AG04449 (cell line): ENCODE data around the gene HOXA5.

ENCODE experiments used
- CTCF ChIA-PET: fragments of 350-600 bp; formaldehyde crosslinking; extraction: SDS; loops from one replicate; lab custom pipeline; 2021; ENCODE audit warnings: antibody characterized with exemption; lab: Yijun Ruan, JAX
- POLR2A ChIA-PET: fragments of 400-600, 350-600 bp; formaldehyde crosslinking; extraction: SDS; loops from one replicate; lab custom pipeline; 2020; ENCODE audit warnings: antibody characterized with exemption, inconsistent platforms; lab: Yijun Ruan, JAX
- DNase-seq: peaks from one replicate; pipeline ENCODE4 v3.0.0-alpha.2; 2010; ENCODE audit warnings: low read depth, low spot score
- H3K4me3 ChIP-seq: 2 replicates; pipeline ENCODE4 v1.5.1; 2011; ENCODE audit warnings: low read depth, mild to moderate bottlenecking, control low read depth, low read length
- TF ChIP-seq, protein P1 (sequence below): IDR thresholded peaks from one replicate; pipeline ENCODE4 v1.5.1; 2011; ENCODE audit warnings: mild to moderate bottlenecking, moderate library complexity, low read length, control low read depth, inconsistent platforms; ENCODE audit not compliant: insufficient read depth; ENCODE audit errors: missing control alignments

HOXA5 gene

DNA sequence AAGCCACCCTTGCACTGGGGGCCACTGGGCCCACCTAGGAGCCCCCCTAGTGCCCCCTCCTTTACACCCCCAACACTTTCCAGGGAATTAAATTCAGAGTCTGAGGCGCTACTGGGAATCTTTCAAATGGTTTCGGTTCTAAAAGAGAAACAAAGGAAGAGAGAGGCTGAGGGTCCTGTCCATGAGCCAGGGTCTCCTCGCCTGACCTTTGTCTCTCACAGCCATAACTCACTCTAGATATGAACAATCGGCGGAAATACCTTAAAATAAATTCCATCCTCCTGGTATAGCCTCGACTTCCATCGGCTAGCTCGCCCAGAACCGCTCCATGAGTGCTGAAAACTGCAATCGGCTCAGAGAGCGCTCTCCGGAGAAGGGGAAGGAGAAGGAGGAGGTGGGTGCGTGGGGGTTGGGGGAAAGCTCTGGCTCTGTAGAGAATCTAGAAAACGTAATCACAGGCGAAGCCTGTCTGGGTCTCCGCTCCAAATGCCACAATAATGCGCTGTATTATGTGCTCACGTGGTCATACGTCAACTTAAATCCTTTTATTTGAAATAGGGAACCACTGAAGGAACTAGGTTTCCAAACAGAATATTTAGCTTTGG, 25.5 kb downstream of the HOXA5 start:
- no peak overlapping the region for H3K4me3 ChIP-seq
- CTCF ChIA-PET: interaction anchor here (0.9 kb wide), 2 partner anchors 9 to 33 kb away, joined by 4 read pairs; no protein-coding TSS in a partner anchor
- POLR2A ChIA-PET: no interaction called here
- no peak for DNase-seq
- TF ChIP-seq, protein P1, sequence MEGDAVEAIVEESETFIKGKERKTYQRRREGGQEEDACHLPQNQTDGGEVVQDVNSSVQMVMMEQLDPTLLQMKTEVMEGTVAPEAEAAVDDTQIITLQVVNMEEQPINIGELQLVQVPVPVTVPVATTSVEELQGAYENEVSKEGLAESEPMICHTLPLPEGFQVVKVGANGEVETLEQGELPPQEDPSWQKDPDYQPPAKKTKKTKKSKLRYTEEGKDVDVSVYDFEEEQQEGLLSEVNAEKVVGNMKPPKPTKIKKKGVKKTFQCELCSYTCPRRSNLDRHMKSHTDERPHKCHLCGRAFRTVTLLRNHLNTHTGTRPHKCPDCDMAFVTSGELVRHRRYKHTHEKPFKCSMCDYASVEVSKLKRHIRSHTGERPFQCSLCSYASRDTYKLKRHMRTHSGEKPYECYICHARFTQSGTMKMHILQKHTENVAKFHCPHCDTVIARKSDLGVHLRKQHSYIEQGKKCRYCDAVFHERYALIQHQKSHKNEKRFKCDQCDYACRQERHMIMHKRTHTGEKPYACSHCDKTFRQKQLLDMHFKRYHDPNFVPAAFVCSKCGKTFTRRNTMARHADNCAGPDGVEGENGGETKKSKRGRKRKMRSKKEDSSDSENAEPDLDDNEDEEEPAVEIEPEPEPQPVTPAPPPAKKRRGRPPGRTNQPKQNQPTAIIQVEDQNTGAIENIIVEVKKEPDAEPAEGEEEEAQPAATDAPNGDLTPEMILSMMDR: no peak

DNA sequence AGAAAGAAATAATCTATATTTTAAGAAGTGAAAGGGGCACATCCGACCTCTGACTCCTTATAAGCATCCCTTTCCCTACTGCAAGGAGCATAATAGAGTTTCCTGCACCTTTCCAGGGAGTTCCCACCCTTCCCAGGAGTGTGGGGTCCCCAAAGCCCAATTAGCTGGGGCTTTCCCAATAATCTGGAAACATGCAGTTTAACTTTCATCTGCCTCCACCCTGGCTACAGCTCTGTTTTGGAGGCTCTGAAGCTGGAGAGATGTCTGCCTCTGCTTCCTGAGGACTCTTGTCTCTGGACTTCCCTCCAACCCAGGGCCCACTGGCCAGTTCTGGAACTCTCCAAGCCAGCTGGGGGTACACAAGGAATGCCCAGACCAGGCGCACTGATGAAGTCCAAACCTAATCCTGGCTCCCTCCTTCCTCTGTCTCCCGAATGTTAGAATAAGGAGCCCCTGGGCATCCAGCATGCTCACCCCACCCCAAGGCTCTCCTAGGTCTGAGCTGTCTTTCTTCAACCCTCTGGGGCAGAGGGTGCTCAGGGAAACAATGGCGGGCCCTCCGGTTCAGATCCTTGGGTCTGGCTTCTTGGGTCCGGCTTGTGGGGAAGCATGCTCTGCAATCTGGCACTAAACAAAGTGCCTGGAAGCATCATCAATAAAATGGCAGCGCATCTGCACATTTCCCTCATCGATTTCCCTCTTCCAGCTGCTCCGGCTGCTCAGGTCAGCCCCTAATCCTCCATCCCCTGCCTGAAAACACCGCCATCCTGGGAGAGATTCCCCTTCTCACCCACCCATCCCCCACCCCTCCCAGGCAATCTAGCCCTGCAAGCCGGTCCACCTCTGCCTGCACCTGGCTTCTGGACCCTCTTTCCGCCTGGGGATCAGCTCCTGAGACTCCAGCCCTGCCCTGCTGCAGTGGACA, 26.3 kb downstream of the HOXA5 start:
- ChIA-PET POLR2A (interaction anchor here (0.6 kb wide), 1 partner anchor 18 kb away, joined by 3 read pairs; no protein-coding TSS in a partner anchor), CTCF (interaction anchor here (0.9 to 1.1 kb wide), 3 partner anchors 8 to 426 kb away, joined by 3 to 4 read pairs (median 3); no protein-coding TSS in a partner anchor)
- TF ChIP-seq, protein P1: no peak
- H3K4me3 ChIP-seq: no peak overlapping the region
- DNase-seq: no peak

DNA sequence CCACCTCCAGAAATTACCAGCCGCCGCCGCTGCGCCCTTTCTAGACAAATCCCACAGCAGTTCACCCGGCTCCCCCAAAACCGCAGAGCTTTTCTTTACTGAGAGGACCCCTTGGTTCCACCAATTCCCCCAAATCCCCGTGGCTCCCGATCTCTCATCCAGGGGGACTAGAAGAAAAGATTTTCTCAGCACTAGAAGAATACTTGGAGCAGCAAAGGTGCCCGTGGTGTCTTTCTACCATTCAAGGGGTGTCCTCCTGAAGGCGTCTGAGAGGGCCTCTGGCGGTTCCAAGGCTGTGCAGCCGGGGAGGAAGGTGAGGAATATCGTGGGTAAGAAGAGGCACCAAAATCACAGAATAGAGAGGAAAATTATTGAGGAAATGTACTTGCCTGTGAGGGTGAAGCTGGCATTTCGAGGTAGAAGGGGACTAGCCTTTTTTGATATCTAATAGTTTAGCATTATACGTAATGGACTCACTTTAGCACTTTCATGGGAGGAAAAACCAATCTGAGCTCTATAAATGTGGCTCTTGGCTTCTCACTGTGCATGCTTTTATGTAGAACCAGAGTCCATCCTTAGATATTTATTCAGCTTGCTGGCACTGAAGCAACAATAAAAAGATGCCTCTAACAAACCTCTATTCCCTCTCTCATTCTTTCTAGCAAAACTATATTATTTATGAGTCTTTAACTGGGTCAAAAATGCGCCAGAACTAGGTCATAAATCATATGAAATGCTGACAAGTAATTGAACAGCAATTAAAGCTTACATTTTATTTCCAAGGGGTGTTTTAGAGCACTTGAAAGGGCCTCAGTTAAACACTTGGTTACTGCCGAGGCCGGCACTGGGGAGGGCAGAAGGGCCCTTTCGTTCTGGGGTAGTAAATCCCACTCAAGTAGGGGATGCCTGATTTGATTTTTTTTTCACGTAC, 27.2 kb downstream of the HOXA5 start:
- ChIA-PET CTCF (interaction anchor here (0.9 to 2.2 kb wide), 7 partner anchors 8 to 435 kb away, joined by 3 to 6 read pairs (median 3); no protein-coding TSS in a partner anchor), POLR2A (interaction anchor here (0.6 kb wide), 1 partner anchor 17 kb away, joined by 3 read pairs; no protein-coding TSS in a partner anchor)
- H3K4me3 ChIP-seq: no peak overlapping the region
- TF ChIP-seq, protein P1: no peak
- DNase-seq: no peak

- no peak overlapping the region for H3K4me3 ChIP-seq
- POLR2A ChIA-PET: no interaction called here
- DNase-seq: no peak
- CTCF ChIA-PET: interaction anchor here (0.8 to 2.2 kb wide), 6 partner anchors 11 to 434 kb away, joined by 3 to 6 read pairs (median 4); no protein-coding TSS in a partner anchor
- TF ChIP-seq, protein P1: no peak
Measured at GRCh38 chr7:27115221-27116026, 28.1 kb downstream of the HOXA5 start.

DNA sequence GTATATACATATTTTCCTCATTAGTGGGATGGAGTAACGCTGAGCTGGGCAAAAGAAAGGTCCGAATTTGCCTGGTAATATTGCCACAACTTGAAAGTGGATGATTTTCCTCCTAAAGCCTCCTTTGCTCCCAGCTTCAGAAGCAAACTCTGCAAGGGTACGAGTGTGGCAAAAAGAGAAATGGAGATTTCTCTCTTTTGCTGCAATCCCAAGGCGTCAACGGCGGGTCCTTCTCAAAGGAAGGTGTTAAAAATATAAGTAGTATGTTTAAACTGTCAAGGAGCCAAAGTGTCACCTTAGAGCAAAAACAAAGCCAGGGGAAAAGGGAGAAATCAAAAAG, 28.6 kb downstream of the HOXA5 start:
- no peak overlapping the region for H3K4me3 ChIP-seq
- no peak for DNase-seq
- TF ChIP-seq, protein P1: no peak
- POLR2A ChIA-PET: no interaction called here
- CTCF ChIA-PET: interaction anchor here (0.8 to 2.2 kb wide), 6 partner anchors 12 to 433 kb away, joined by 3 to 6 read pairs (median 3); no protein-coding TSS in a partner anchor
